Hippocampal formation (tissue), 2 donors: ENCODE measurements around the gene EPB41L2.
"Not testable (repeated sequence)": the region's sequence is repeated elsewhere in the genome, so short reads cannot be mapped to it uniquely, and the experiment has no call there.

Experiments
- DNase-seq, 2 donors: peaks; one replicate each; lab custom pipeline; 2025; lab: John Stamatoyannopoulos, UW

EPB41L2 gene

GRCh38 chr6:130945401-130945919, 117.6 kb downstream of the EPB41L2 start:
- no peak for DNase-seq

- DNase-seq: peak in 1 of 2 donors; percentile 59
Measured at GRCh38 chr6:130944486-130944885, 118.6 kb downstream of the EPB41L2 start.

- peak in 1 of 2 donors; percentile 14 for DNase-seq
Measured at GRCh38 chr6:130943738-130944137, 119.3 kb downstream of the EPB41L2 start.

GRCh38 chr6:130942752-130943151, 120.3 kb downstream of the EPB41L2 start:
- DNase-seq: not testable (repeated sequence)

- no peak for DNase-seq
Measured at GRCh38 chr6:130937942-130938604, 125.0 kb downstream of the EPB41L2 start.

GRCh38 chr6:130936933-130937332, 126.1 kb downstream of the EPB41L2 start:
- no peak for DNase-seq

GRCh38 chr6:130935978-130936377, 127.1 kb downstream of the EPB41L2 start:
- no peak for DNase-seq

GRCh38 chr6:130934848-130935585, 128.0 kb downstream of the EPB41L2 start:
- DNase-seq: no peak

GRCh38 chr6:130933712-130934200, 129.3 kb downstream of the EPB41L2 start:
- DNase-seq: peak; percentile 46 to 70

GRCh38 chr6:130932921-130933320, 130.1 kb downstream of the EPB41L2 start:
- DNase-seq: no peak

GRCh38 chr6:130932438-130932837, 130.6 kb downstream of the EPB41L2 start:
- no peak for DNase-seq

GRCh38 chr6:130931683-130932082, 131.4 kb downstream of the EPB41L2 start:
- no peak for DNase-seq

- peak in 1 of 2 donors; percentile 37 for DNase-seq
Measured at GRCh38 chr6:130929036-130929678, 133.9 kb downstream of the EPB41L2 start.

- DNase-seq: no peak
Measured at GRCh38 chr6:130928158-130928912, 134.7 kb downstream of the EPB41L2 start.

GRCh38 chr6:130927305-130927704, 135.7 kb downstream of the EPB41L2 start:
- no peak for DNase-seq

GRCh38 chr6:130923350-130923749, 139.7 kb downstream of the EPB41L2 start:
- no peak for DNase-seq

- no peak for DNase-seq
Measured at GRCh38 chr6:130922922-130923321, 140.1 kb downstream of the EPB41L2 start.

- DNase-seq: no peak
Measured at GRCh38 chr6:130920969-130921368, 142.1 kb downstream of the EPB41L2 start.

- DNase-seq: no peak
Measured at GRCh38 chr6:130918171-130918570, 144.9 kb downstream of the EPB41L2 start.

GRCh38 chr6:130915606-130916005, 147.4 kb downstream of the EPB41L2 start:
- DNase-seq: not testable (repeated sequence)

- DNase-seq: no peak
Measured at GRCh38 chr6:130913120-130913519, 149.9 kb downstream of the EPB41L2 start.

- no peak for DNase-seq
Measured at GRCh38 chr6:130912434-130912833, 150.6 kb downstream of the EPB41L2 start.
